GM23338 (cell line): ENCODE results near the gene ZNF281.

Experiments
- CREB1 ChIP-seq: fragments of 250-450 bp; sonication (Bioruptor Pico); IDR thresholded peaks from 2 replicates; pipeline ENCODE4 v1.5.0; 2020; ENCODE audit warnings: low read depth, mild to moderate bottlenecking, moderate library complexity
- EZH2 ChIP-seq: fragments of 200-600 bp; sonication (generic); IDR thresholded peaks from one replicate; pipeline ENCODE4 v1.8.0; 2017; ENCODE audit warnings: antibody characterized with exemption, mild to moderate bottlenecking, low read depth; ENCODE audit not compliant: unreplicated experiment
- EZH2phosphoT487 ChIP-seq: fragments of 200-600 bp; sonication (generic); IDR thresholded peaks from one replicate; pipeline ENCODE4 v1.8.1; 2018; ENCODE audit warnings: antibody characterized with exemption; ENCODE audit not compliant: unreplicated experiment
- POLR2AphosphoS5 ChIP-seq: IDR thresholded peaks from 2 replicates; pipeline ENCODE4 v1.6.1; 2016; ENCODE audit warnings: antibody characterized with exemption, low read depth
- ZNF114 ChIP-seq: fragments of 250-450 bp; sonication (Bioruptor Pico); IDR thresholded peaks from 2 replicates; pipeline ENCODE4 v1.5.0; 2020; ENCODE audit warnings: mild to moderate bottlenecking, moderate library complexity
- ZNF331 ChIP-seq: fragments of 250-450 bp; sonication (Bioruptor Pico); IDR thresholded peaks from 2 replicates; pipeline ENCODE4 v1.5.0; 2020; ENCODE audit warnings: low read depth, mild to moderate bottlenecking, moderate library complexity
- TF ChIP-seq, protein P1 (sequence below), 2 experiments: fragments of 200-600 bp in 1 of 2; sonication (generic) in 1 of 2; conservative IDR thresholded peaks; 2 replicates each; pipeline versions ENCODE4 v1.5.1 to v1.6.1; 2016 to 2017; ENCODE audit warnings: antibody characterized with exemption in 2 of 2, low read depth in 2 of 2, mild to moderate bottlenecking in 2 of 2, moderate library complexity in 1 of 2
- TF ChIP-seq, protein P2 (sequence below): IDR thresholded peaks from one replicate; pipeline ENCODE4 v1.6.1; 2018; ENCODE audit warnings: antibody characterized with exemption; ENCODE audit not compliant: unreplicated experiment
- TF ChIP-seq, protein P3 (sequence below): fragments of 250-450 bp; sonication (Bioruptor Pico); IDR thresholded peaks from 2 replicates; pipeline ENCODE4 v1.5.0; 2020; ENCODE audit warnings: mild to moderate bottlenecking, moderate library complexity
- TF ChIP-seq, protein P4 (sequence below): IDR thresholded peaks from 2 replicates; pipeline ENCODE4 v1.6.1; 2016; ENCODE audit warnings: antibody characterized with exemption

DNA sequence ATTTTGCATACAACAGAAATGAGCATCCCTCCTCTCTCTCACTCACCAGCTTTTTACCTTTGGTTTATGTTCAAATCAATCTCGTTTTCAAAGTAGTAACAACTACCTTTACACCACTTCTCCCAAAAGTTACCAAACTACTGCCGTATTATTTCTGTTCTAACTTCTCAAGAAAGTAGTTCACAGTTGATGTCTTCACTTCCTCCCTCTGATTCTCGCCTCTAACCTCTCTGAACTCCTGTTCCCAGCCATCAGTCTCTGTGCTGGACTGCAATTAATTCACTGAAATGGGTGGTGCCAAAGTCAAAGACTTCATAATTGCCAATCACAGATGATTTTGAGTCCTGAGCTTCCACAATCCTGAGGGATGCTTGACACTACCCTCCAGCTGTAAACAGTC is 54.0 kb downstream of the ZNF281 start:
- TF ChIP-seq, protein P1, sequence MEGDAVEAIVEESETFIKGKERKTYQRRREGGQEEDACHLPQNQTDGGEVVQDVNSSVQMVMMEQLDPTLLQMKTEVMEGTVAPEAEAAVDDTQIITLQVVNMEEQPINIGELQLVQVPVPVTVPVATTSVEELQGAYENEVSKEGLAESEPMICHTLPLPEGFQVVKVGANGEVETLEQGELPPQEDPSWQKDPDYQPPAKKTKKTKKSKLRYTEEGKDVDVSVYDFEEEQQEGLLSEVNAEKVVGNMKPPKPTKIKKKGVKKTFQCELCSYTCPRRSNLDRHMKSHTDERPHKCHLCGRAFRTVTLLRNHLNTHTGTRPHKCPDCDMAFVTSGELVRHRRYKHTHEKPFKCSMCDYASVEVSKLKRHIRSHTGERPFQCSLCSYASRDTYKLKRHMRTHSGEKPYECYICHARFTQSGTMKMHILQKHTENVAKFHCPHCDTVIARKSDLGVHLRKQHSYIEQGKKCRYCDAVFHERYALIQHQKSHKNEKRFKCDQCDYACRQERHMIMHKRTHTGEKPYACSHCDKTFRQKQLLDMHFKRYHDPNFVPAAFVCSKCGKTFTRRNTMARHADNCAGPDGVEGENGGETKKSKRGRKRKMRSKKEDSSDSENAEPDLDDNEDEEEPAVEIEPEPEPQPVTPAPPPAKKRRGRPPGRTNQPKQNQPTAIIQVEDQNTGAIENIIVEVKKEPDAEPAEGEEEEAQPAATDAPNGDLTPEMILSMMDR (conservative IDR thresholded peaks at IDR 0.05; ENCODE audit: low read depth in 2 of 2) = no peak
- TF ChIP-seq POLR2AphosphoS5 (no peak), EZH2phosphoT487 (no peak), EZH2 (no peak), ZNF331 (no peak), ZNF114 (no peak), CREB1 (CRISPR knock-in tag) (no peak)
- TF ChIP-seq, protein P2, sequence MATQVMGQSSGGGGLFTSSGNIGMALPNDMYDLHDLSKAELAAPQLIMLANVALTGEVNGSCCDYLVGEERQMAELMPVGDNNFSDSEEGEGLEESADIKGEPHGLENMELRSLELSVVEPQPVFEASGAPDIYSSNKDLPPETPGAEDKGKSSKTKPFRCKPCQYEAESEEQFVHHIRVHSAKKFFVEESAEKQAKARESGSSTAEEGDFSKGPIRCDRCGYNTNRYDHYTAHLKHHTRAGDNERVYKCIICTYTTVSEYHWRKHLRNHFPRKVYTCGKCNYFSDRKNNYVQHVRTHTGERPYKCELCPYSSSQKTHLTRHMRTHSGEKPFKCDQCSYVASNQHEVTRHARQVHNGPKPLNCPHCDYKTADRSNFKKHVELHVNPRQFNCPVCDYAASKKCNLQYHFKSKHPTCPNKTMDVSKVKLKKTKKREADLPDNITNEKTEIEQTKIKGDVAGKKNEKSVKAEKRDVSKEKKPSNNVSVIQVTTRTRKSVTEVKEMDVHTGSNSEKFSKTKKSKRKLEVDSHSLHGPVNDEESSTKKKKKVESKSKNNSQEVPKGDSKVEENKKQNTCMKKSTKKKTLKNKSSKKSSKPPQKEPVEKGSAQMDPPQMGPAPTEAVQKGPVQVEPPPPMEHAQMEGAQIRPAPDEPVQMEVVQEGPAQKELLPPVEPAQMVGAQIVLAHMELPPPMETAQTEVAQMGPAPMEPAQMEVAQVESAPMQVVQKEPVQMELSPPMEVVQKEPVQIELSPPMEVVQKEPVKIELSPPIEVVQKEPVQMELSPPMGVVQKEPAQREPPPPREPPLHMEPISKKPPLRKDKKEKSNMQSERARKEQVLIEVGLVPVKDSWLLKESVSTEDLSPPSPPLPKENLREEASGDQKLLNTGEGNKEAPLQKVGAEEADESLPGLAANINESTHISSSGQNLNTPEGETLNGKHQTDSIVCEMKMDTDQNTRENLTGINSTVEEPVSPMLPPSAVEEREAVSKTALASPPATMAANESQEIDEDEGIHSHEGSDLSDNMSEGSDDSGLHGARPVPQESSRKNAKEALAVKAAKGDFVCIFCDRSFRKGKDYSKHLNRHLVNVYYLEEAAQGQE = no peak
- TF ChIP-seq, protein P3, sequence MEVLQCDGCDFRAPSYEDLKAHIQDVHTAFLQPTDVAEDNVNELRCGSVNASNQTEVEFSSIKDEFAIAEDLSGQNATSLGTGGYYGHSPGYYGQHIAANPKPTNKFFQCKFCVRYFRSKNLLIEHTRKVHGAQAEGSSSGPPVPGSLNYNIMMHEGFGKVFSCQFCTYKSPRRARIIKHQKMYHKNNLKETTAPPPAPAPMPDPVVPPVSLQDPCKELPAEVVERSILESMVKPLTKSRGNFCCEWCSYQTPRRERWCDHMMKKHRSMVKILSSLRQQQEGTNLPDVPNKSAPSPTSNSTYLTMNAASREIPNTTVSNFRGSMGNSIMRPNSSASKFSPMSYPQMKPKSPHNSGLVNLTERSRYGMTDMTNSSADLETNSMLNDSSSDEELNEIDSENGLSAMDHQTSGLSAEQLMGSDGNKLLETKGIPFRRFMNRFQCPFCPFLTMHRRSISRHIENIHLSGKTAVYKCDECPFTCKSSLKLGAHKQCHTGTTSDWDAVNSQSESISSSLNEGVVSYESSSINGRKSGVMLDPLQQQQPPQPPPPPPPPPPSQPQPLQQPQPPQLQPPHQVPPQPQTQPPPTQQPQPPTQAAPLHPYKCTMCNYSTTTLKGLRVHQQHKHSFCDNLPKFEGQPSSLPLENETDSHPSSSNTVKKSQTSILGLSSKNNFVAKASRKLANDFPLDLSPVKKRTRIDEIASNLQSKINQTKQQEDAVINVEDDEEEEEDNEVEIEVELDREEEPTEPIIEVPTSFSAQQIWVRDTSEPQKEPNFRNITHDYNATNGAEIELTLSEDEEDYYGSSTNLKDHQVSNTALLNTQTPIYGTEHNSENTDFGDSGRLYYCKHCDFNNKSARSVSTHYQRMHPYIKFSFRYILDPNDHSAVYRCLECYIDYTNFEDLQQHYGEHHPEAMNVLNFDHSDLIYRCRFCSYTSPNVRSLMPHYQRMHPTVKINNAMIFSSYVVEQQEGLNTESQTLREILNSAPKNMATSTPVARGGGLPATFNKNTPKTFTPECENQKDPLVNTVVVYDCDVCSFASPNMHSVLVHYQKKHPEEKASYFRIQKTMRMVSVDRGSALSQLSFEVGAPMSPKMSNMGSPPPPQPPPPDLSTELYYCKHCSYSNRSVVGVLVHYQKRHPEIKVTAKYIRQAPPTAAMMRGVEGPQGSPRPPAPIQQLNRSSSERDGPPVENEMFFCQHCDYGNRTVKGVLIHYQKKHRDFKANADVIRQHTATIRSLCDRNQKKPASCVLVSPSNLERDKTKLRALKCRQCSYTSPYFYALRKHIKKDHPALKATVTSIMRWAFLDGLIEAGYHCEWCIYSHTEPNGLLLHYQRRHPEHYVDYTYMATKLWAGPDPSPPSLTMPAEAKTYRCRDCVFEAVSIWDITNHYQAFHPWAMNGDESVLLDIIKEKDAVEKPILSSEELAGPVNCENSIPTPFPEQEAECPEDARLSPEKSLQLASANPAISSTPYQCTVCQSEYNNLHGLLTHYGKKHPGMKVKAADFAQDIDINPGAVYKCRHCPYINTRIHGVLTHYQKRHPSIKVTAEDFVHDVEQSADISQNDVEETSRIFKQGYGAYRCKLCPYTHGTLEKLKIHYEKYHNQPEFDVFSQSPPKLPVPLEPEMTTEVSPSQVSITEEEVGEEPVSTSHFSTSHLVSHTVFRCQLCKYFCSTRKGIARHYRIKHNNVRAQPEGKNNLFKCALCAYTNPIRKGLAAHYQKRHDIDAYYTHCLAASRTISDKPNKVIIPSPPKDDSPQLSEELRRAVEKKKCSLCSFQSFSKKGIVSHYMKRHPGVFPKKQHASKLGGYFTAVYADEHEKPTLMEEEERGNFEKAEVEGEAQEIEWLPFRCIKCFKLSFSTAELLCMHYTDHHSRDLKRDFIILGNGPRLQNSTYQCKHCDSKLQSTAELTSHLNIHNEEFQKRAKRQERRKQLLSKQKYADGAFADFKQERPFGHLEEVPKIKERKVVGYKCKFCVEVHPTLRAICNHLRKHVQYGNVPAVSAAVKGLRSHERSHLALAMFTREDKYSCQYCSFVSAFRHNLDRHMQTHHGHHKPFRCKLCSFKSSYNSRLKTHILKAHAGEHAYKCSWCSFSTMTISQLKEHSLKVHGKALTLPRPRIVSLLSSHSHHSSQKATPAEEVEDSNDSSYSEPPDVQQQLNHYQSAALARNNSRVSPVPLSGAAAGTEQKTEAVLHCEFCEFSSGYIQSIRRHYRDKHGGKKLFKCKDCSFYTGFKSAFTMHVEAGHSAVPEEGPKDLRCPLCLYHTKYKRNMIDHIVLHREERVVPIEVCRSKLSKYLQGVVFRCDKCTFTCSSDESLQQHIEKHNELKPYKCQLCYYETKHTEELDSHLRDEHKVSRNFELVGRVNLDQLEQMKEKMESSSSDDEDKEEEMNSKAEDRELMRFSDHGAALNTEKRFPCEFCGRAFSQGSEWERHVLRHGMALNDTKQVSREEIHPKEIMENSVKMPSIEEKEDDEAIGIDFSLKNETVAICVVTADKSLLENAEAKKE (CRISPR knock-in tag) = no peak
- TF ChIP-seq, protein P4, sequence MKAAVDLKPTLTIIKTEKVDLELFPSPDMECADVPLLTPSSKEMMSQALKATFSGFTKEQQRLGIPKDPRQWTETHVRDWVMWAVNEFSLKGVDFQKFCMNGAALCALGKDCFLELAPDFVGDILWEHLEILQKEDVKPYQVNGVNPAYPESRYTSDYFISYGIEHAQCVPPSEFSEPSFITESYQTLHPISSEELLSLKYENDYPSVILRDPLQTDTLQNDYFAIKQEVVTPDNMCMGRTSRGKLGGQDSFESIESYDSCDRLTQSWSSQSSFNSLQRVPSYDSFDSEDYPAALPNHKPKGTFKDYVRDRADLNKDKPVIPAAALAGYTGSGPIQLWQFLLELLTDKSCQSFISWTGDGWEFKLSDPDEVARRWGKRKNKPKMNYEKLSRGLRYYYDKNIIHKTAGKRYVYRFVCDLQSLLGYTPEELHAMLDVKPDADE = no peak
